H9 (cell line): ENCODE results near the gene FERMT2. TPM values are rescaled to one million over a fixed set of nuclear protein-coding genes. Genes with fewer than 3 reads are reported as not detected.

ENCODE experiments used
- DNase-seq: peaks from one replicate; pipeline ENCODE4 v3.0.0-alpha.2; 2017
- H2AFZ ChIP-seq: one replicate; pipeline ENCODE4 v1.6.1; 2013; ENCODE audit warnings: mild to moderate bottlenecking, low read length, control low read depth, moderate library complexity
- H2AK5ac ChIP-seq: 2 replicates; pipeline ENCODE4 v1.6.1; 2013; ENCODE audit warnings: low read length, control low read depth, mixed read lengths; ENCODE audit not compliant: insufficient read length
- H2BK120ac ChIP-seq: one replicate; pipeline ENCODE4 v1.6.1; 2013; ENCODE audit warnings: low read depth, mild to moderate bottlenecking, low read length, control low read depth, inconsistent platforms; ENCODE audit not compliant: poor library complexity, severe bottlenecking
- H2BK12ac ChIP-seq: 2 replicates; pipeline ENCODE4 v1.6.1; 2013; ENCODE audit warnings: low read length, control low read depth, mixed read lengths, low read depth; ENCODE audit not compliant: insufficient read length
- H2BK15ac ChIP-seq: 2 replicates; pipeline ENCODE4 v1.6.1; 2013; ENCODE audit warnings: low read depth, low read length, control low read depth
- H2BK20ac ChIP-seq: one replicate; pipeline ENCODE4 v1.6.1; 2013; ENCODE audit warnings: low read depth, mild to moderate bottlenecking, low read length, control low read depth, inconsistent platforms; ENCODE audit not compliant: poor library complexity, severe bottlenecking
- H2BK5ac ChIP-seq: 2 replicates; pipeline ENCODE4 v1.6.1; 2013; ENCODE audit warnings: low read length, control low read depth, mixed read lengths; ENCODE audit not compliant: insufficient read length
- H3K14ac ChIP-seq: 2 replicates; pipeline ENCODE4 v1.6.1; 2013; ENCODE audit warnings: low read length, control low read depth; ENCODE audit not compliant: insufficient read depth
- H3K18ac ChIP-seq: 2 replicates; pipeline ENCODE4 v1.6.1; 2013; ENCODE audit warnings: low read depth, mild to moderate bottlenecking, mixed read lengths, low read length, control low read depth; ENCODE audit not compliant: insufficient read length
- H3K23ac ChIP-seq: 2 replicates; pipeline ENCODE4 v1.6.1; 2013; ENCODE audit warnings: low read length, control low read depth, mixed read lengths, low read depth; ENCODE audit not compliant: insufficient read length
- H3K23me2 ChIP-seq: 2 replicates; pipeline ENCODE4 v1.6.1; 2013; ENCODE audit warnings: low read depth, mild to moderate bottlenecking, mixed read lengths, low read length, control low read depth; ENCODE audit not compliant: insufficient read length, poor library complexity, severe bottlenecking
- H3K27ac ChIP-seq: 2 replicates; pipeline ENCODE4 v1.5.1; 2013; ENCODE audit warnings: low read length, control low read depth, mixed read lengths, low read depth; ENCODE audit not compliant: insufficient read length
- H3K27me3 ChIP-seq: 2 replicates; pipeline ENCODE4 v1.6.1; 2013; ENCODE audit warnings: low read length, control low read depth, inconsistent platforms; ENCODE audit not compliant: insufficient read depth
- H3K4ac ChIP-seq: 2 replicates; pipeline ENCODE4 v1.6.1; 2013; ENCODE audit warnings: low read depth, mild to moderate bottlenecking, control low read depth, inconsistent platforms, low read length, moderate library complexity
- H3K4me1 ChIP-seq: 2 replicates; pipeline ENCODE4 v1.6.1; 2013; ENCODE audit warnings: low read length, control low read depth, inconsistent platforms; ENCODE audit not compliant: insufficient read depth
- H3K4me2 ChIP-seq: 2 replicates; pipeline ENCODE4 v1.6.1; 2013; ENCODE audit warnings: low read length, control low read depth, mixed read lengths; ENCODE audit not compliant: insufficient read length, insufficient read depth
- H3K56ac ChIP-seq: 2 replicates; pipeline ENCODE4 v1.6.1; 2013; ENCODE audit warnings: low read depth, mild to moderate bottlenecking, mixed read lengths, low read length, control low read depth; ENCODE audit not compliant: insufficient read length
- H3K79me1 ChIP-seq: 2 replicates; pipeline ENCODE4 v1.6.1; 2013; ENCODE audit warnings: low read depth, mild to moderate bottlenecking, moderate library complexity, low read length, control low read depth, inconsistent platforms; ENCODE audit not compliant: insufficient read depth, poor library complexity, severe bottlenecking
- H3K79me2 ChIP-seq: 2 replicates; pipeline ENCODE4 v1.6.1; 2013; ENCODE audit warnings: low read length, control low read depth, inconsistent platforms; ENCODE audit not compliant: insufficient read depth
- H3K9ac ChIP-seq: 2 replicates; pipeline ENCODE4 v1.6.1; 2013; ENCODE audit warnings: low read length, control low read depth, mixed read lengths; ENCODE audit not compliant: insufficient read length; ENCODE audit errors: extremely low read depth
- H3K9me3 ChIP-seq: one replicate; pipeline ENCODE4 v1.6.1; 2013; ENCODE audit warnings: low read depth, low read length, inconsistent platforms; ENCODE audit not compliant: control insufficient read depth
- H3T11ph ChIP-seq: one replicate; pipeline ENCODE4 v1.6.1; 2013; ENCODE audit warnings: mild to moderate bottlenecking, low read length, control low read depth, inconsistent platforms
- H4K20me1 ChIP-seq: one replicate; pipeline ENCODE4 v1.6.1; 2013; ENCODE audit not compliant: control insufficient read depth, insufficient read length, insufficient read depth
- H4K5ac ChIP-seq: 2 replicates; pipeline ENCODE4 v1.6.1; 2013; ENCODE audit warnings: low read depth, mild to moderate bottlenecking, mixed read lengths, low read length, control low read depth; ENCODE audit not compliant: insufficient read length
- H4K8ac ChIP-seq: replicated peaks from 2 replicates; pipeline ENCODE4 v1.6.1; 2013; ENCODE audit warnings: low read length, control low read depth, mixed read lengths, low read depth; ENCODE audit not compliant: insufficient read length
- H4K91ac ChIP-seq: 2 replicates; pipeline ENCODE4 v1.6.1; 2013; ENCODE audit warnings: low read depth, mild to moderate bottlenecking, moderate library complexity, mixed read lengths, low read length, control low read depth; ENCODE audit not compliant: insufficient read length
- H3K27ac Mint-ChIP-seq, 3 experiments: 2 replicates in 2 of 3; 3 replicates in 1 of 3; pipeline ENCODE4 v1.8.0; 2020 to 2021; ENCODE audit warnings: mixed read lengths in 3 of 3, mild to moderate bottlenecking in 1 of 3, moderate library complexity in 1 of 3
- H3K27me3 Mint-ChIP-seq: 2 replicates; pipeline ENCODE4 v1.8.0; 2021; ENCODE audit warnings: low read depth, mild to moderate bottlenecking, moderate library complexity, mixed read lengths
- H3K36me3 Mint-ChIP-seq, 3 experiments: 2 replicates in 2 of 3; 3 replicates in 1 of 3; pipeline ENCODE4 v1.8.0; 2020 to 2021; ENCODE audit warnings: low read depth in 3 of 3, mixed read lengths in 3 of 3; ENCODE audit not compliant: insufficient read depth in 1 of 3
- H3K4me1 Mint-ChIP-seq, 2 experiments: 2 replicates each; pipeline ENCODE4 v1.8.0; 2020; ENCODE audit warnings: mixed read lengths in 2 of 2
- H3K4me3 Mint-ChIP-seq, 2 experiments: 2 replicates in 1 of 2; 3 replicates in 1 of 2; pipeline ENCODE4 v1.8.0; 2020 to 2021; ENCODE audit warnings: mild to moderate bottlenecking in 2 of 2, mixed read lengths in 2 of 2, moderate library complexity in 1 of 2
- H3K9me3 Mint-ChIP-seq, 2 experiments: 2 replicates in 1 of 2; 3 replicates in 1 of 2; pipeline ENCODE4 v1.8.0; 2020; ENCODE audit warnings: mild to moderate bottlenecking in 2 of 2, mixed read lengths in 2 of 2, moderate library complexity in 1 of 2
- CTCF ChIP-seq: fragments of 200-600 bp; sonication (generic); conservative IDR thresholded peaks from 3 replicates; pipeline ENCODE4 v1.8.0; 2021; ENCODE audit warnings: antibody characterized with exemption, mild to moderate bottlenecking
- total RNA-seq: library from RNA; stranded (reverse); gene quantifications from 2 replicates; pipeline ENCODE4 v1.2.1, GENCODE V29; 2021

Gene FERMT2
- total RNA-seq, 1 experiment from 2014 or later: 128 TPM

- Histone ChIP-seq H3T11ph (no peak overlapping the region), H3K4ac (no peak overlapping the region), H3K23ac (no peak overlapping the region), H3K79me1 (peaks cover 3% of the 10 kb centered on the region), H3K4me2 (no peak overlapping the region), H3K79me2 (peaks cover 6% of the 10 kb centered on the region; the same call in 1 of the 2 replicates), H3K18ac (no peak overlapping the region), H2BK20ac (no peak overlapping the region), H3K23me2 (no peaks in the 10 kb centered on the region), H4K5ac (no peak overlapping the region), H3K4me1 (peaks cover 4% of the 10 kb centered on the region; the same call in 1 of the 2 replicates), H2BK5ac (no peak overlapping the region), H3K9ac (no peak overlapping the region), H3K27me3 (no peaks in the 10 kb centered on the region), H2BK15ac (no peak overlapping the region), H2BK12ac (no peak overlapping the region), H2AFZ (no peak overlapping the region), H4K91ac (no peak overlapping the region), H4K8ac (no peak overlapping the region), H3K9me3 (no peaks in the 10 kb centered on the region), H3K56ac (no peak overlapping the region), H3K14ac (no peak overlapping the region), H4K20me1 (no peaks in the 10 kb centered on the region), H2BK120ac (no peak overlapping the region), H2AK5ac (no peak overlapping the region), H3K27ac (no peak overlapping the region)
- Mint-ChIP-seq H3K36me3 (peaks cover 4 to 32% (median 18%) of the 10 kb centered on the region in 3 experiments; a peak in 6 of 7 replicates), H3K4me1 (peaks cover 16 to 18% of the 10 kb centered on the region in 2 experiments), H3K9me3 (no peaks in the 10 kb centered on the region), H3K4me3 (no peak overlapping the region), H3K27me3 (no peaks in the 10 kb centered on the region), H3K27ac (no peak overlapping the region)
- no peak for DNase-seq
- TF ChIP-seq CTCF: no peak
Measured at GRCh38 chr14:52918486-52918885, 32.4 kb downstream of the FERMT2 start.
